Measurements from ENCODE around the gene WASHC2A. TPM values are rescaled to one million over a fixed set of nuclear protein-coding genes. Genes with fewer than 3 reads are reported as not detected.
"Not testable (repeated sequence)": the region's sequence is repeated elsewhere in the genome, so short reads cannot be mapped to it uniquely, and the experiment has no call there.

WASHC2A gene
- total and polyA plus RNA-seq, 12 donors, result 23.3 to 55.1 (median 42.8) TPM

GRCh38 chr10:50051995-50052660 is 15.6 kb upstream of the WASHC2A start:
- H3K36me3 ChIP-seq (replicated peaks in 1 of 2); DNase-seq; intact Hi-C loops (cut with DNase I); H3K4me1 ChIP-seq (replicated peaks in 1 of 2); H3K4me3 ChIP-seq; H3K9me3 ChIP-seq (replicated peaks in 1 of 3); H3K27me3 ChIP-seq: not testable (repeated sequence)
- peak overlapping the region in 1 of 5 donors; percentile 2 for H3K27ac ChIP-seq
- WGBS, 4 donors, result 57 to 72% (median 63%) methylated on average over 3 of the region's 3 CpGs

- H3K9me3 ChIP-seq (replicated peaks in 1 of 3); H3K27ac ChIP-seq; H3K4me3 ChIP-seq; H3K27me3 ChIP-seq; intact Hi-C loops (cut with DNase I); H3K36me3 ChIP-seq (replicated peaks in 1 of 2); H3K4me1 ChIP-seq (replicated peaks in 1 of 2); DNase-seq: not testable (repeated sequence)
- 66 to 73% (median 69%) methylated on average over 5 to 6 of the region's 6 CpGs for WGBS, 4 donors
Measured at GRCh38 chr10:50052778-50053376, 14.9 kb upstream of the WASHC2A start.

- WGBS, 4 donors, result 62 to 75% (median 70%) methylated on average over 5 of the region's 5 CpGs
- H3K36me3 ChIP-seq (replicated peaks in 1 of 2); H3K9me3 ChIP-seq (replicated peaks in 1 of 3); intact Hi-C loops (cut with DNase I); H3K4me1 ChIP-seq (replicated peaks in 1 of 2); H3K27me3 ChIP-seq; H3K4me3 ChIP-seq; H3K27ac ChIP-seq: not testable (repeated sequence)
- peak in 2 of 7 donors; percentile 22 to 65 for DNase-seq
Measured at GRCh38 chr10:50055494-50056292, 12.1 kb upstream of the WASHC2A start.

- H3K4me3 ChIP-seq; H3K36me3 ChIP-seq (replicated peaks in 1 of 2); intact Hi-C loops (cut with DNase I); H3K27me3 ChIP-seq; DNase-seq; H3K27ac ChIP-seq; H3K9me3 ChIP-seq (replicated peaks in 1 of 3); H3K4me1 ChIP-seq (replicated peaks in 1 of 2): not testable (repeated sequence)
- 80 to 90% (median 86%) methylated on average over 8 of the region's 8 CpGs for WGBS, 4 donors
Measured at GRCh38 chr10:50056654-50057053, 11.1 kb upstream of the WASHC2A start.

- intact Hi-C loops (cut with DNase I); H3K4me3 ChIP-seq; H3K9me3 ChIP-seq (replicated peaks in 1 of 3); H3K4me1 ChIP-seq (replicated peaks in 1 of 2); H3K27ac ChIP-seq; H3K27me3 ChIP-seq; DNase-seq; H3K36me3 ChIP-seq (replicated peaks in 1 of 2): not testable (repeated sequence)
- WGBS, 4 donors, result 62 to 92% (median 83%) methylated on average over 1 of the region's 1 CpG
Measured at GRCh38 chr10:50058727-50059126, 9.0 kb upstream of the WASHC2A start.

GRCh38 chr10:50059946-50060345 is 7.8 kb upstream of the WASHC2A start:
- intact Hi-C loops (cut with DNase I), result not testable (repeated sequence)
- 82 to 89% (median 85%) methylated on average over 10 of the region's 10 CpGs for WGBS, 4 donors

GRCh38 chr10:50061548-50061947 is 6.2 kb upstream of the WASHC2A start:
- H3K9me3 ChIP-seq (replicated peaks in 1 of 3); H3K27ac ChIP-seq; DNase-seq; H3K36me3 ChIP-seq (replicated peaks in 1 of 2); intact Hi-C loops (cut with DNase I); H3K4me3 ChIP-seq; H3K4me1 ChIP-seq (replicated peaks in 1 of 2); H3K27me3 ChIP-seq: not testable (repeated sequence)
- 68 to 73% (median 70%) methylated on average over 4 to 7 of the region's 7 CpGs for WGBS, 4 donors

More at GRCh38 chr10:50059946-50060345, 7.8 kb upstream of the WASHC2A start:
- H3K4me1 ChIP-seq (replicated peaks in 1 of 2); H3K4me3 ChIP-seq; H3K36me3 ChIP-seq (replicated peaks in 1 of 2); DNase-seq; H3K27ac ChIP-seq; H3K9me3 ChIP-seq (replicated peaks in 1 of 3); H3K27me3 ChIP-seq: not testable (repeated sequence)
